SU-DHL-6 (cell line): ENCODE data around the gene NME1.

Source experiments
- H2AFZ ChIP-seq: fragments of 200-600 bp; sonication (generic); 2 replicates; pipeline ENCODE4 v1.6.1; 2014; ENCODE audit warnings: low read depth, mild to moderate bottlenecking, moderate library complexity, mixed read lengths, antibody characterized with exemption, low read length; ENCODE audit not compliant: severe bottlenecking
- H3F3A ChIP-seq: fragments of 200-600 bp; shearing (Covaris generic); 2 replicates; pipeline ENCODE4 v1.6.0; 2016; ENCODE audit warnings: antibody characterized with exemption, mild to moderate bottlenecking; ENCODE audit not compliant: insufficient read depth
- H3K27ac ChIP-seq: fragments of 200-600 bp; sonication (generic); 2 replicates; pipeline ENCODE4 v1.5.1; 2016; ENCODE audit warnings: low read depth, mild to moderate bottlenecking, low read length, moderate library complexity, mixed read lengths
- H3K27me3 ChIP-seq: fragments of 200-600 bp; sonication (generic), shearing (Covaris generic); 2 replicates; pipeline ENCODE4 v1.6.0; 2014; ENCODE audit warnings: mild to moderate bottlenecking, low read length
- H3K36me3 ChIP-seq: fragments of 200-600 bp; sonication (generic); 2 replicates; pipeline ENCODE4 v1.6.1; 2014; ENCODE audit warnings: mild to moderate bottlenecking, low read length, mixed read lengths
- H3K4me2 ChIP-seq: fragments of 300-600, 200-600 bp; shearing (Covaris generic), sonication (generic); 2 replicates; pipeline ENCODE4 v1.6.0; 2014; ENCODE audit warnings: low read length, low read depth, mild to moderate bottlenecking; ENCODE audit not compliant: poor library complexity, severe bottlenecking
- H3K4me3 ChIP-seq: fragments of 200-600 bp; sonication (generic); 2 replicates; pipeline ENCODE4 v1.5.1; 2014; ENCODE audit warnings: antibody characterized with exemption, low read length, mild to moderate bottlenecking, mixed read lengths; ENCODE audit not compliant: insufficient read depth, poor library complexity, severe bottlenecking
- H3K79me2 ChIP-seq: fragments of 200-600 bp; sonication (generic); 2 replicates; pipeline ENCODE4 v1.6.1; 2014; ENCODE audit warnings: mild to moderate bottlenecking, low read length, moderate library complexity; ENCODE audit not compliant: insufficient read depth
- H3K9ac ChIP-seq: fragments of 200-600 bp; sonication (generic); 2 replicates; pipeline ENCODE4 v1.7.0; 2014; ENCODE audit warnings: mild to moderate bottlenecking, low read length
- H3K9me2 ChIP-seq: fragments of 200-600 bp; sonication (generic); replicated peaks from 2 replicates; pipeline ENCODE4 v1.6.1; 2014; ENCODE audit warnings: low read length; ENCODE audit not compliant: insufficient read depth
- H3K9me3 ChIP-seq: fragments of 200-600 bp; sonication (generic); 2 replicates; pipeline ENCODE4 v1.6.1; 2014; ENCODE audit warnings: low read length, mixed read lengths; ENCODE audit not compliant: insufficient read depth
- H4K20me1 ChIP-seq: fragments of 200-600 bp; sonication (generic); 2 replicates; pipeline ENCODE4 v1.6.1; 2014; ENCODE audit warnings: low read depth, mild to moderate bottlenecking, antibody characterized with exemption, low read length, moderate library complexity, mixed read lengths
- EZH2phosphoT487 ChIP-seq: fragments of 200-600 bp; sonication (generic), shearing (Covaris generic); conservative IDR thresholded peaks from 2 replicates; pipeline ENCODE4 v1.6.1; 2018; ENCODE audit warnings: mild to moderate bottlenecking, antibody characterized with exemption, low read length, moderate library complexity, mixed read lengths
- TF ChIP-seq, protein P1 (sequence below): fragments of 200-600 bp; sonication (generic); IDR thresholded peaks from one replicate; pipeline ENCODE4 v1.5.1; 2017; ENCODE audit warnings: antibody characterized with exemption, mild to moderate bottlenecking, low read length, moderate library complexity; ENCODE audit not compliant: insufficient read depth, poor library complexity, severe bottlenecking

Gene NME1

DNA sequence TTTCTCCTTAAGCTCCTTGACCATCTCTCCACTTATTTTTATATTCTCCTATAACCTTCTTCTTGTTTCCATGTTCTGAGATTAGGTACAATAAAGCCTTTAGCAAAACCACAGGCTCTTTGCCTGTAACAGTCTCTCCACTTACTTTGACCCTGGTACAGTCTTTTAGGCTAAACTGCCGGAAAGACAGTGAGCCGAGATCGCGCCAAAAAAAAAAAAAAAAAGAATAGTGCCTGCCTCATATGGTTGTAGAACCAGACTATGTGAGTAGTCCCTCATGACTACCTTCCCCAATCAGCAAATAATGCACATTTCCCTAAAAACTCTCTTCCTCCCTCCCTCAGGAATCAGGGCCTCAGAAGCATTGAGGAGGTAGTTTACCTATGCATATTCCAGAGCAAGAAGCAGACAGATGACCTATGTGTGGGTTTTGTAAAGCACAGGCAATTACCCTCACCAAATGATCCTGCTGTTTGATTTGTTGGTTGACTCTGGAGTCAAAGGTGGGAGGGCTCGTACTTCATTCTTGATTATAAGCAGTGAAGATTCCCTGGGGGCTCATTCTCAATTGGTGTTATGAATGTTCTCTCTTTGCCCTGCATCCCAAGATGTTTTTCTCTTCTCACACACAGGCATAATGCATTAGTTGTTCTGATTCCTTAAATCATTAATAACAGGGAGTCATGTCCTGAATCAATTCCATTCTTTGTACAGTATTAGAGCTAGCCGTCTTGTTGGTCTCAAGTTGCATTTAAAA lies 8.9 kb upstream of the NME1 start:
- TF ChIP-seq, protein P1, sequence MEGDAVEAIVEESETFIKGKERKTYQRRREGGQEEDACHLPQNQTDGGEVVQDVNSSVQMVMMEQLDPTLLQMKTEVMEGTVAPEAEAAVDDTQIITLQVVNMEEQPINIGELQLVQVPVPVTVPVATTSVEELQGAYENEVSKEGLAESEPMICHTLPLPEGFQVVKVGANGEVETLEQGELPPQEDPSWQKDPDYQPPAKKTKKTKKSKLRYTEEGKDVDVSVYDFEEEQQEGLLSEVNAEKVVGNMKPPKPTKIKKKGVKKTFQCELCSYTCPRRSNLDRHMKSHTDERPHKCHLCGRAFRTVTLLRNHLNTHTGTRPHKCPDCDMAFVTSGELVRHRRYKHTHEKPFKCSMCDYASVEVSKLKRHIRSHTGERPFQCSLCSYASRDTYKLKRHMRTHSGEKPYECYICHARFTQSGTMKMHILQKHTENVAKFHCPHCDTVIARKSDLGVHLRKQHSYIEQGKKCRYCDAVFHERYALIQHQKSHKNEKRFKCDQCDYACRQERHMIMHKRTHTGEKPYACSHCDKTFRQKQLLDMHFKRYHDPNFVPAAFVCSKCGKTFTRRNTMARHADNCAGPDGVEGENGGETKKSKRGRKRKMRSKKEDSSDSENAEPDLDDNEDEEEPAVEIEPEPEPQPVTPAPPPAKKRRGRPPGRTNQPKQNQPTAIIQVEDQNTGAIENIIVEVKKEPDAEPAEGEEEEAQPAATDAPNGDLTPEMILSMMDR, result no peak
- no peak for TF ChIP-seq EZH2phosphoT487
- H3K27ac ChIP-seq, result no peak overlapping the region
- H2AFZ ChIP-seq, result no peak overlapping the region
- no peak overlapping the region for H3K4me2 ChIP-seq
- no peaks in the 10 kb centered on the region for H3F3A ChIP-seq
- no peaks in the 10 kb centered on the region for H3K79me2 ChIP-seq
- no peak overlapping the region for H3K4me3 ChIP-seq
- H4K20me1 ChIP-seq, result no peaks in the 10 kb centered on the region
- no peaks in the 10 kb centered on the region for H3K27me3 ChIP-seq
- no peaks in the 10 kb centered on the region for H3K36me3 ChIP-seq
- no peaks in the 10 kb centered on the region for H3K9me2 ChIP-seq
- H3K9me3 ChIP-seq, result no peaks in the 10 kb centered on the region
- no peak overlapping the region for H3K9ac ChIP-seq

- Histone ChIP-seq H3K9me2 (no peaks in the 10 kb centered on the region), H3K4me3 (no peak overlapping the region), H3K9me3 (no peaks in the 10 kb centered on the region), H3K36me3 (no peaks in the 10 kb centered on the region), H3K9ac (no peak overlapping the region), H4K20me1 (no peaks in the 10 kb centered on the region), H3K27me3 (no peaks in the 10 kb centered on the region), H3K27ac (no peak overlapping the region), H3F3A (no peaks in the 10 kb centered on the region), H3K79me2 (no peaks in the 10 kb centered on the region), H2AFZ (no peak overlapping the region), H3K4me2 (no peak overlapping the region)
- no peak for TF ChIP-seq EZH2phosphoT487
- TF ChIP-seq, protein P1, result no peak
Measured at GRCh38 chr17:51147650-51148049, 5.7 kb upstream of the NME1 start.

DNA sequence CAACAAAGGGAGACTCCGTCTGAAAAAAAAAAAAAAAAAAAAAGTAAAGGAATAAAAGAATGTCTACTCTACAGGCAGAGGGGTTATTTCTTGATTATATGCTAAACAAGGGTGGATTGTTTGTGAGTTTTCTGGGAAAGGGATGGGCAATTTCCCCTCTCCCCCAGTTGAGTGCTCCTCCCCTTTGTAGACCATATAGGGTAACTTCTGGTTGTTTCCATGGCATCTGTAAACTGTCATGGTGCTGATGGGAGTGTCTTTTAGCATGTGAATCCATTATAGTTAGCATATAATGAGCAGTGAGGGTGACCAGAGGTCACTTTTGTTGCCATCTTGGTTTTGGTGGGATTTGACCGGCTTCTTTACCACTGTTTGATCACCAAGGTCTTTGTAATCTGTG lies 4.2 kb upstream of the NME1 start:
- Histone ChIP-seq H4K20me1 (no peaks in the 10 kb centered on the region), H3K27me3 (no peaks in the 10 kb centered on the region), H3K9ac (no peak overlapping the region), H3K36me3 (no peaks in the 10 kb centered on the region), H2AFZ (no peak overlapping the region), H3K4me3 (no peak overlapping the region), H3K4me2 (no peak overlapping the region), H3K27ac (no peak overlapping the region), H3F3A (no peaks in the 10 kb centered on the region), H3K9me2 (no peaks in the 10 kb centered on the region), H3K79me2 (peaks cover 8% of the 10 kb centered on the region), H3K9me3 (no peaks in the 10 kb centered on the region)
- TF ChIP-seq EZH2phosphoT487, result no peak
- TF ChIP-seq, protein P1, result no peak
